Tongue (tissue), 2 donors: ENCODE data around the gene CRB1. TPM values are rescaled to one million over a fixed set of nuclear protein-coding genes. Genes with fewer than 3 reads are reported as not detected.
A peak's percentile ranks its signal among the peaks of the same experiment; 100 is the strongest.
"Not testable (repeated sequence)": the region's sequence is repeated elsewhere in the genome, so short reads cannot be mapped to it uniquely, and the experiment has no call there.

Experiments used
- DNase-seq: peaks from one replicate; pipeline ENCODE4 v3.0.0-alpha.2; 2015
- total RNA-seq: library from RNA; depleted of rRNA; stranded (reverse); fragments of >200 nt; gene quantifications from one replicate; pipeline ENCODE4 v1.2.3, GENCODE V29; 2014

The CRB1 gene
- total RNA-seq, 1 donor from 2014 or later, result 1.2 TPM

DNA sequence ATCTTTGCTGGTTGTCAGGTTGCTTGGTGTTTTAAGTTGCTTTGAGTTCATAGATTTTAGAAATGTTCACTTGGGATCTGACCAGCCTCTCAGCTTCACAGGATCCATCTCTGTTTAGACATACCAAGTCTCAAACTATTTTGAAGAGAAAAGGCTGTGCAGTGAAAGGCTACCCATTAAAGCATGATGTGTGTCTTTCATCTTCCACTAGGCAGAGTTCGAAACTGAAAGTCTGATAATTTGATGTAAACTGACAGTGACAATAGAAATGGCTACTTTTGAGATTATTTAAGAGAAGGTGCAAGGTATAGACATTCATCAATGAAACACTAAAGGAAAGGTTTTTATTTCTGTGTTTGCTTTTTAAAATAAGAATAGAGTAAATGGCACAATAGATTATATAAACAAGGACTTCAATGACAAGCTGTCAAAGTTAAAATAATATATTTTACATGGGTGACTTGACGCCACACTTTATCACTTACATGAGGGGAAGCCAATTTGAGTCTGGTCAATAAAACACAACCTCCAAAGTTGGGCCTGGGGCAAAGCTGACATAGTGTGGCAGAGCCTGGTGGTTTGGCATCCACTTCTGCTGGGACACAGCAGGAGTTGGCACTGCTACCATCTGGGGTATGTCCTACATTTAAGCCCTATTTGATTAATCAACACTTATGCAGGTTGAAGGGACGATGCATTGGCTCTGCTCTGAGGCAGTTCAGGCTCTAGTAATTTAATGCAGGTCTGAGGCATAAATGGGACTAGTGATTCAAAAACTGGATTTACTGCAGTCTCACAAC lies 197.7 kb downstream of the CRB1 start:
- no peak for DNase-seq

DNA sequence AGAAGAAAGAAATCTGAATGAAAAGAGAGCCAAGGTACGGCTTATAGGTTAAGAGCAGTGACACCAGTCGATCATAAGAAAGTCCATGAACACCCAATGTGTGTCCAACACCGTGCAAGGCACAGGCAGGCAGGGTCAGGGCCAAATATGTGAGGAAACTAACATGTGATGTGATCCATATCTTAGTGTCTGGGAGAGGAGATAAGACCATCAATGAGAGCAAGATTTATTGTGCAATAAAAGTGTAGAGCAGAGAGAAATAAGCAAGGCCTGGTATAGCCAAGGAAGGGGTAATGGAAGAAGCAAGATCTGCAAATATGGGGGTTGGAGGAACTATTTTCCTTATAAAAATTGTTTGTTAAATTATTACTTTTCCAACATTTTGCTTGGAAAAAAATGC lies 198.8 kb downstream of the CRB1 start:
- DNase-seq, result no peak

DNA sequence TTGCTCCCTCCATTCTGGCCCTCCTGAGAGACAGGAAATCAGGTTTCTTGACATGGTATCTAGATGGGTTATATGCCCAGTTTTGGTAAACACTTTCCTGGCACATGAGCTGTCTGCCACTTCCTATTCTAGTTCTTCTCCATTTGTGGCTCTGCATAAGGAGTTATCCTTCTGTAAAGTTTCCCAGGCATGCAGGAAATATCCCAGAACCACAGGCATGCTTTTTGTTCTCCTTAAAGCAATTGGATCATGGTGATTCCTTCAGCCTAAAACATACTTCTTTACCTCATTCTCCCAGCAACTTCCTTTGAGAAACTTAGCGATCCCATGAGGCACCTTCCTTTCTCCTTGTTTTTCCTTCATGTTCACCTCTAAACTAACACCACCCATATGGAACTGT lies 199.8 kb downstream of the CRB1 start:
- DNase-seq, result no peak

DNA sequence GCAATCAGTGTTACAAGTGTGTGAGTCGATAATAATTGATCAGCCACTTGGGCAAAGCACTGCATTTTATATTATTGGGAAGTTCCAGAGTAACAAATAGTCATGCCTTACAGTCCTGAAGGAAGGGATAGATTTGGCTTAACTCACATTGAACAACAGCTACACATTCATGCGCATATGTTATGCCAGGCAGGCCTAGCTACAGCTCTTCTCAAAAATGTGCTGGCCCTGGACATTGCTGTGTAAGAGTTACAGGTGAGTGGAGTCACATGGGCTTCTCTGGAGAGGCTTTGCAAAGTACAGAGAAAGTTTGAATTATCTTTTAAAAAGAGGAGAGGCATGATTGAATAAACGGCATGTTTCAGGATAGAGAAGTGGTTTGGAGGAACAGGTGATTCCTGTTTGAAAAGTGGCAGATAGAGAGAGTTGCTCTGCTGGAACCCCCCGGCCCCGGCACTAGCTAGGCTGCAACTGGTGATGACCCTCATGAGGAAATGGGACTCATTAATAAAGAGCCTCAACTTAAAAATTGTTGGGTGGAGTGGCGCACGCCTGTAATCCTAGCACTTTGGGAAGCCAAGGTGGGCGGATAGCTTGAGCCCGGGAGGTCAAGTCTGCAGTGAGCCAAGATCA lies 200.6 kb downstream of the CRB1 start:
- no peak for DNase-seq

DNA sequence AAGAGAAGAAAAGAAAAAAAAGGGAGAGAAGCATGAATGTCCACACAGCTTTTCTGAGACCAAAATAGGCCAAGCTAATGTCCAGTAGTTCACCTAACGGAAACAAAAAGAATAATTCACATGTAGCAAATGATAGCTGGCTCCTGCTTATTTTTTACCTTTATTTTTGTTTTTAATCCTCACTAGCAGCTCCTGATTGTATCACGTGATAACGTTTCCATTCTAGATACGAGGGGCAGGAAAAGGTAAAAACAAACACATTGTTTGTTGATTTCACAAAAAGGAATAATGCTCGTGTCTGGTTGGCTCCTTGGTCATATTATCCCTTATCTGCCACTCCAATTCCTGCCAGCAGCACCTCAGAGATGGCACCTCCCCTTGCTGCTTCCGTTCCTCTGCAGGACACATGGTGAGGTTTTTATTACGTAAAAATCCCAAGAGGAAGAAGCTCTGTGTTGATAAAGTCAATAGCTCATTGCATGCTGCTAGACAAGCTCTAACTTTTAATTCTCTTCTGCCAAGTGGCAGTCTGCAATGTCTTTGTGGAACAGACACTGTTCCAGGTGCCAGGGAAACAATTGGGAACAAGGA lies 201.7 kb downstream of the CRB1 start:
- DNase-seq, result no peak

DNA sequence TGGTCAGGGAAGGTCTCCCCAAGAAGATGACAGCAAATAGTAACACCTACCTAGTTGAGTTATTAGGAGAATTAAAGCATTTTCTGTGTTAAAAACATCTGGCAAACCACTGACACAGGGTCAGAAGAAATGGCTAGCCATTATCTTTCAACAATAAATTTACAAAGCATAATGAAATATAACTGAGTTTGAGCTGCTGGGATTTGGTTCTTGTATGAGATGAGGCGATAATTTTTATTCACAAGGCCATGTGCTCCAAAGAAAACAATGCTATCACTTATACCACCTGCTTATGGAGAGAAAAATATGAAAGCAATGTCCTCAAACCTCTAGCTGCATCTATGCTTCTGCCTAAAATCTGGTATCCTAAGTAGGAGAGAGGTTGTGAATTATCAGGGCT lies 202.3 kb downstream of the CRB1 start:
- no peak for DNase-seq

DNA sequence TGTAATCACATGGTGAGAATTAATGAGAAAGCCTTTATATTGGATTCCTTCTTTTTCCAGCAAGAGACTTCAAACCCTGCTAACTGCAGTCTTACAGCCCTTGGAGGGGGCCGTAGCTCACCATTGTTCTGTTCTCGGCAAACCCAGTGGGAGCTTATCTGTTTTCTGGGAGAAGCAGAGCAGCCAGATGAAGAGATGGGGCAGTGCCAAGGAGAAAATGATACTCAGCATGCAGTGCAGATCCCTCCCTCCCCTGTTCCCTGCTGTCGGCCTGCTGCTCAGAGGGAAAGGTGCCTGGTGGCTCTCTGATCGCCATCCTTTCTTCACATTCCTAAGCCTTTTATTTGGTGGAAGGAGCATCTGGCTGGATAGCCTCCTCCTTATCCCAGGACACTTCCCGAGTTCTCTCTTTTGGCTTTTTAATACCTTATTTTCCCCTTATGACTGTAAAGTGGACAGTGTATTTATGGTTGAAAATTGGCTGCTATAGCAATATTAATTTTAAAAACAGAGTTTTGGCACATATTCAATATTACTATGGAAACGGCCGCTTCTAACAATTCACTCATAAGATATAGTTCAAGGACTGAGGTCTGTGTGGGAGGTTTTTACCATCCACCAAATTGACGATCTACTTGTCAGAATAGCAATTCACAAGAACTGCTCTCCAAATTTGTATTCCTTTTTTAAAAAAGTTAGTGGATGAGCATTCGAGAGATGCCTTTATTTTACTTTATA lies 203.4 kb downstream of the CRB1 start:
- peak; percentile 62 for DNase-seq

DNA sequence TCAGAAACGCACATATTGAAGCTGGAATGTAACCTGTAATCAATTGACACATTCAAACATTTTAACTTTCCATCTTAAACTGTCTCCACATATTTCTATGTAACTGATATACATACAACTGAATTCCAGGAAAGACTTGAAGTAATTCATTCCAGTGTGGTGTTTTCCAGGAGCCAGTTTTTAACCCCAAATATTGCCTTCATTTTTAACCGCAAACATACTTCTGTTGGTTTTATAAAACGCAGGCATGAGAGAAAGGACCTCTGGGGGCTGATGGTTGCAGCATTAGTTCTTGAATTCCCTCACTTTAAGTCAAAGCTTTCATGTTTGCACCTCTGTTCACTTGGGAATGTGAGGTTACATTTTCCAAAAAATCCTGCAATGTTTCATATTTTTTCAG lies 204.1 kb downstream of the CRB1 start:
- no peak for DNase-seq

DNA sequence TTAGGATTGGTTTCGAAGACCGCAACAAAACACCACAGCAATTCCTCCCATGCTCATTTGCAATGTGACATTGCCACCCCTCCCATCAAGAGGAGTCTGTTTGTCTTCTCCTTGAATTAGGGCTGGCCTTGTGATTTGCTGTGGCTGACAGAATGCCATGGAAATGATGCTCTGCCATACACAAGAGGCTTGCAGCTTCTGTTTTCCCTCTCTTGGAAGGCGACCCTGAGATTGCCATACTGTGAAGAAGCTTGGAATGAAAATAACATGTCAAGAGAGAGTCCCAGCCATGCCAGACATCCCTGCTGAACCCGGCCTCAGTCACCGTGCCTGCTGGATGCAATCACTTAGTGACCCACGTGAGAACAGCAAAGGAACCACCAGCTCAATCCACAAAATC lies 212.4 kb downstream of the CRB1 start:
- DNase-seq, result no peak

DNA sequence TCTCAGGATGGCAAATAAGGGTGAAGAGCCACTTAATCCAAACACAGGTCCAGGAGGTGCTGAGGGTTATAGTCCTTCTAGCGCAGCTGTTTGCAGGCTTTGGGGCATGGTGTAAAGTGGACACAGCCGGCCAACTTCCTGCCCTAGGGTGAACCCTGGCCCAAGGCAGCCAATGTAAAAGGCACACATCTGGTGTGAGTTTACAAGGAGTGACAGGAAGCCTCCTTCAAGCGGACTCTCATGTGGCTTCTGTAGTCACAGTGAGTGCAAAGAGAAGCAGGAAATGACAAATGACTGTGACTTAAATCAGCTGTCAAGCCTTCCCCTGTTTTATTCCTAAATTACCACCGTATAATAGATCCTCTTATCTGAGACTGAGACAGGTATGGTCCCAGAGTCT lies 213.0 kb downstream of the CRB1 start:
- no peak for DNase-seq

DNA sequence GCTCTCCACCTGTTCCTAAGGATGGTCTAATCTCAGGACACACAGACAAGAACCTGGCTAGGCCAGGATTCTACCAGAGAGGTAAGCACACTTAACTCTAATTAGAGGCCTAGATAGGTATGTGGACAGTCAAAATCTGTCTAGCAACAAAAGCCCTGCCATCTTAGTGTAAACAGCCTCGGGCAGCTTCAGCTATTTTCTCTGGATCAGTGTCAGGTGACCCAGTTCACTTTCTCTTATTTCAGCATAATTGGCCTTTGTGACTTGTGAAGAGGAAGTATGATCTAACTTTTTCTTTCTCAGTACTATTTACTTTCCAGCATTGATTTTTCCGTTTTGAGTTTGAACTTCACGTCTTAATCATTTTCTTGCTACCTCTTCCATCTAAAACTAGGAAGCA lies 217.7 kb downstream of the CRB1 start:
- no peak for DNase-seq

DNA sequence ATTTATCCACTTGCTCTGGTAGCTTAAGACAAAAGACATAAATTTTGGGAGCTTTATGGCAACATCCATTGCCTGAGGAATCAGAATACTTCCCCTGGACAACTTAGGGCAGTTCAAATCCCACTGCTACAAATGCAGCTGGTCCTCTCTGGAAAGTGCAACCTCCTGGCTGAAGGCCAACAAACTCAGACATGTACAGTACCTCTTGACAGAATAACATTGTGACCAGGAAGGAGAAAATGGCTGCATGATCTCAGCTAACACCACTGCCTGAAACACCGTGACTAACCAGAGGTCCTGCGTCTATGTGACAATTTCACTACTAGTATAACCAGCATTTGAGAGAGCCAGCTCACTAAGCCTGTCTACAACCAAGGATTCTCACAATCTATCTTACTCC lies 218.9 kb downstream of the CRB1 start:
- DNase-seq, result peak; percentile 61

DNA sequence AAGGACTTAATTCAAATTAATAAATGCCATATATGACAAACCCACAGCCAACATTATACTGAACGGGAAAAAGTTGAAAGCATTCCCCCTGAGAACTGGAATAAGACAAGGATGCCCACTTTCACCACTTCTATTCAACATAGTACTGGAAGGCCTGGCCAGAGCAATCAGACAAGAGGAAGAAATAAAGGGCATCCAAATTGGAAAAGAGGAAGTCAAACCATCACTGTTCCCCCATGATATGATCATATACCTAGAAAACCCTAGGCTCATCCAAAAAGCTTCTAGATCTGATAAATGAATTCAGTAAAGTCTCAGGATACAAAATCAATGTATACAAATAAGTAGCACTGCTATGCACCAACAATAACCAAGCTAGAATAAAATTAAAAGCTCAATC lies 223.5 kb downstream of the CRB1 start:
- DNase-seq, result not testable (repeated sequence)

DNA sequence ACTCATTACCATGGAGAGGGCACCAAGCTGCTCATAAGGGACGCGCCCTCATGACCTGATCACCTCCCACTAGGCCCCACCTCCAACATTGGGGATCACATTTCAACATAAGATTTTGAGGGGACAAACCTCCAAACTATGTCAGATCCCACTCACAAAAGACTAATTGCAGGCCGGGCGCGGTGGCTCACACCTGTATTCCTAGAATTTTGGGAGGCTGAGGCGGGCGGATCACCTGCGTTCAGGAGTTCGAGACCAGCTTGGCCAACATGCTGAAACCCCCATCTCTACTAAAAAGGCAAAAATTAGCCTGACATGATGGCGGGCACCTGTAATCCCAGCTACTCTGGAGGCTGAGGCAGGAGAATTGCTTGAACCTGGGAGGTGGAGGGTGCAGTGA lies 228.7 kb downstream of the CRB1 start:
- no peak for DNase-seq

DNA sequence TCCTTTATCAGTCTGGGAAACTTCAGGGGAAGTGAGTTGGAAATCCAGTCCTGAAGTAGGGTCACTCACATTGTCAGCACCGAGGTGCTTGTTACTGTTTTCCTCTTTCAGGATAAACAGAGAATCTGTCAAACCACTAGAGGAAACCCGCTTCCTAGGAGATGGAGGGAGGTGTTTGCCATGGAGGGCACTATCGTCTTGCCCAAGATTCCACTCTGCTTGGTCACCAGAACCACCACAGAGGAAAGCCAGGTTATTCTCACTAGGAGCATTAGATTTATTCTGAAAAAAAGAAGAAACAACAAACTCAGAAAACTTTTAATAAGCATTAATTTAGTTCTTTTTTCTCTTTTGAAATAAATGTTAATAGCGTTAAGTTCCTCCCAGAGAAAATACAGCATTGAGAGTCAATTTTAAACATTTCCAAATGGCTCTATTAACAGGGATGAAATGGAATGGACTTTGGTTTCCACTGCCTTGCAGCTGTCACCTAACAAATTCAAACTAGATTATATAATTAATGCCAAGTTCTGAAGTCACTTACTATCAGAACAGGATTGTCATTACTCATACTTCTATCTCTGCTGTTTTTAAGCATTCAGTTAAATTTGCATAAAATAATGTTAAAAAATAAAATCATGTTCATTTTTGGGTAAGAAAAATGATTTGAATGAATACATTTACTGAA lies 242.8 kb downstream of the CRB1 start:
- no peak for DNase-seq

DNA sequence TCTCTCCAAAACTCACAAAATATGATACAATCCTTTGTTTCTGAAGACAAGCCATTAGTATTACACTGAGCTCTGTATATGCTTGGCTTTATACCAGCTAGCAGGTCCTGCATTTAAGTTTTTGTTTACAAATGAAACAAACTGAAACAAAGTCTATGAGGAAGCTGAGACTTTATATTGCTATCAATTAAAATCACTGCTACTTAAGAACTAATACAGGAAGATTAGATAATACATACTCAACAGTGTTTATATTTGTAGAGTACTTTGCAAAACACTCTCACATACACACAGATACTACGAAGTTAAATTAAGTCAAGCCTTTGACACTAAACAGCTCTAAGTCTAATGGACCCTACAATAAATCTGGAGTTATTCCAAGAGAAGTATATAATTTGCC lies 247.4 kb downstream of the CRB1 start:
- peak; percentile 2 for DNase-seq

DNA sequence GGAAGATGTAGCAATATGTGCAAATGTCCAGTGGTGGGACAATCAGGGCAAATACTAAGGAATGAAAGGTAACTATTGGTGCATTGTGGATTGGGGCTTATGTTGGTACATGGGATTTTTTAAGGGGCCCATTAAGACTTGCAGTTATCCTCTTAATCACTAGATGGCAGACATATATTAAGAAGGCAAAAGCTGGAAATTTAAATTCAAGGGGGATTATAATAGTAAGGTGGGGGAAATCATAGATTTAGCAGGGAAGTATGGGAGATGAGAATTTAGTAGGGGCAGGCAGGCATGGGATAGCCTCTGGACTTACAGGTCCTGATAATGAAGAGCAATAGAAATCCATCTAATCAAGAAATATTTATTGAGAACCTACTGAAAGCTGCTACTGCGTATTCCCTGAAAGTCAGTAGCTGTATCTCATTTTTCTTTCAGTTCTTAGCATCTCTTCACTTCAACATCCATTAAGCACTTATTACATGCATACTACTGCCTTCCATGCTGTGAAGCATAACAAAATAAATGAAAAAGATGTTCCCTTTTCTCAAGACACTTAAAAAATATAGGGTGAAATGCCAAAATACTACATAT lies 251.8 kb downstream of the CRB1 start:
- peak; percentile 3 for DNase-seq

DNA sequence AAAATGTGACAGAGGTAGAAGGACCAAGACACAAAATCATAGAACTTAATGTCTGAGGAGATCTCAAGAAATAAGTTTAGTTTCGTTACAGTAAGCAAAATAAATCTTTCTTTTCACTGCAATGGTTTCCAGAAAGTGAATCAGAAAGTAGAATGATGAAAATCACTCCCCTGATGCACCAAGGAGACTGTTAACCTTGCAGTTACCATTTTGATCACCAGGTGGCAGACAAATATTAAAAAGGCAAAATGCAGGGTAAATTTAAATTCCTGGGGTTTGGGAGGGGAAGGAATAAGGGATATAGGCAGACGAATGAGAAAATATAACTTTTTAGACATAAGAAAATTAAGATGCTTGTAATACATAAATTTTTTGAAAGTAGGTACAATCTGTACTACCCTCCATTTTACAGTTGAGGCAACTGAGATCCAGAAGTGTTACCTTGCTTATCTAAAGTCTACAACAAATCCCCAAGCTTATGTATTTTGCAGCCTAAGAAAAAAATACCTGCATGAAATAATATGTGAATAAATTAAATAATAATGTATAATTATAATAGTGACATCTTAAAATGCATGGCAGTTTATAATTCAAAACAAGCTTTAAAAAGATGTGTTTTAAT lies 253.2 kb downstream of the CRB1 start:
- peak; percentile 44 for DNase-seq

DNA sequence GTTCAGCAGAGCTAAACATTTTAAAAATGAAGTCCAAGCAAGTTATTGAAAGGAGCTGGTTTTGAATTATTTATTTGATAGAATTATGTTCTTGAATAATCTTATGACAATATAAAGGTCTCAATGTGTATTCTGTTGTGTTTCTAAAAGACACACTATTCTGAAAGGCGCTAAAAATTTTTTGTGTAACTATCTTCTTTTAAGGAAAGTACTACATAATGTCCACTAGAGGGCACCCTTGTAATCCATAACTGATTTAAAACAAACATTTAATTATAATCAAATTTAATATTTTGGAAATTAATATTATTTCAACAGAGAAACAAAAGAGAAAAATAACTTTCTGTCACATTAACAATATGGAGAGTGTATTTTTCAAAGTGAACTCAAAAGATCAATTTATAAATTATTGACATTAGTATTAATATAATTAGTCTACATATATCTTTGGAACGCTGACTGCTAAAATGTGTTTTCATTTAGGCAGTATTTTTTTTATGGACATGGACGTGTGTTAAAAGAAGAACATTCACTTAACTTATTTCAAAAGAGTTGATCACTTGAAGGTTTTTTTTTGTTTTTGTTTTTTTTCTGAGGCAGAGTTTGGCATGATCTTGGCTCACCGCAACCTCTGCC lies 258.8 kb downstream of the CRB1 start:
- peak; percentile 53 for DNase-seq
